ENCODE measurements around the gene DIO1. TPM values are rescaled to one million over a fixed set of nuclear protein-coding genes. Genes with fewer than 3 reads are reported as not detected.

The DIO1 gene
- total RNA-seq, 2 donors from 2014 or later: not detected

GRCh38 chr1:53954128-53954527, 60.1 kb downstream of the DIO1 start:
- ATAC-seq (no peak), DNase-seq (no peak)
- intact Hi-C loops (cut with DNase I): loop anchor here (5.0 to 10.0 kb wide), 2 partner anchors 77 to 79 kb away; no protein-coding TSS in a partner anchor

- no peak for DNase-seq
- intact Hi-C loops (cut with DNase I): loop anchor here in 1 of 2 donors (10.0 kb wide), 1 partner anchor 82 kb away; no protein-coding TSS in a partner anchor
- peak in 1 of 2 donors; percentile 18 for ATAC-seq
Measured at GRCh38 chr1:53956308-53957168, 62.6 kb downstream of the DIO1 start.

- intact Hi-C loops (cut with DNase I): loop anchor here in 1 of 2 donors (10.0 kb wide), 1 partner anchor 83 kb away; no protein-coding TSS in a partner anchor
- ATAC-seq: peak in 1 of 2 donors; percentile 82
Measured at GRCh38 chr1:53957194-53957818, 63.3 kb downstream of the DIO1 start.

GRCh38 chr1:53959664-53960250, 65.8 kb downstream of the DIO1 start:
- DNase-seq (no peak), ATAC-seq (no peak)
- intact Hi-C loops (cut with DNase I): loop anchor here in 1 of 2 donors (10.0 kb wide), 1 partner anchor 85 kb away; no protein-coding TSS in a partner anchor

More at GRCh38 chr1:53957194-53957818, 63.3 kb downstream of the DIO1 start:
- DNase-seq: no peak

Other genes with a start within 250 kb of the DIO1 start
- gene GLIS1, start 155.0 kb upstream of the DIO1 start, total RNA-seq: under 1 TPM; 0.37 to 0.44 TPM
- 1 to 10 TPM; 8.1 to 8.5 TPM for gene NDC1, start 55.9 kb upstream of the DIO1 start, total RNA-seq
- 10 to 100 TPM; 12.9 to 15.2 TPM for gene YIPF1, start 4.4 kb upstream of the DIO1 start, total RNA-seq
- 10 to 100 TPM; 15.1 to 16.6 TPM for gene IFT25, start 51.5 kb downstream of the DIO1 start, total RNA-seq
- gene LRRC42, start 52.2 kb downstream of the DIO1 start, total RNA-seq: 10 to 100 TPM; 13.5 to 17.9 TPM
- gene LDLRAD1, start 124.0 kb downstream of the DIO1 start, total RNA-seq: not detected
- gene TMEM59, start 159.0 kb downstream of the DIO1 start, total RNA-seq: 100 to 1,000 TPM; 324 to 335 TPM
- 1 to 10 TPM; 2.6 to 5.3 TPM for gene TCEANC2, start 159.4 kb downstream of the DIO1 start, total RNA-seq